Liver (tissue), 3 donors: ENCODE results near the gene DNAJC19.

Source experiments
- CTCF ChIP-seq: fragments of 150-350 bp; IDR thresholded peaks from 2 replicates; pipeline ENCODE4 v1.5.1; 2017; ENCODE audit warnings: improper control_type of control experiment, low read depth, low read length; ENCODE audit not compliant: missing input control
- EGR1 ChIP-seq, 2 donors: IDR thresholded peaks; 2 replicates each; pipeline ENCODE4 v1.6.1; 2016 to 2018; ENCODE audit warnings: antibody characterized with exemption in 2 of 2, low read depth in 2 of 2
- FOXA1 ChIP-seq: IDR thresholded peaks from 2 replicates; pipeline ENCODE4 v1.6.1; 2016; ENCODE audit warnings: antibody characterized with exemption
- RAD21 ChIP-seq, 2 donors: IDR thresholded peaks; 2 replicates each; pipeline ENCODE4 v1.6.1; 2016; ENCODE audit warnings: antibody characterized with exemption in 2 of 2, mild to moderate bottlenecking in 2 of 2
- TAF1 ChIP-seq: conservative IDR thresholded peaks from 2 replicates; pipeline ENCODE4 v1.6.1; 2016; ENCODE audit warnings: antibody characterized with exemption, mild to moderate bottlenecking
- YY1 ChIP-seq: IDR thresholded peaks from 2 replicates; pipeline ENCODE4 v1.6.1; 2016; ENCODE audit warnings: antibody characterized with exemption, mild to moderate bottlenecking
- TF ChIP-seq, protein P1 (sequence below): IDR thresholded peaks from 2 replicates; pipeline ENCODE4 v1.6.1; 2016; ENCODE audit warnings: antibody characterized with exemption
- TF ChIP-seq, protein P2 (sequence below): IDR thresholded peaks from 2 replicates; pipeline ENCODE4 v1.6.1; 2016; ENCODE audit warnings: antibody characterized with exemption, mild to moderate bottlenecking
- donor health status: healthy.
- donor health status: healthy.

DNA sequence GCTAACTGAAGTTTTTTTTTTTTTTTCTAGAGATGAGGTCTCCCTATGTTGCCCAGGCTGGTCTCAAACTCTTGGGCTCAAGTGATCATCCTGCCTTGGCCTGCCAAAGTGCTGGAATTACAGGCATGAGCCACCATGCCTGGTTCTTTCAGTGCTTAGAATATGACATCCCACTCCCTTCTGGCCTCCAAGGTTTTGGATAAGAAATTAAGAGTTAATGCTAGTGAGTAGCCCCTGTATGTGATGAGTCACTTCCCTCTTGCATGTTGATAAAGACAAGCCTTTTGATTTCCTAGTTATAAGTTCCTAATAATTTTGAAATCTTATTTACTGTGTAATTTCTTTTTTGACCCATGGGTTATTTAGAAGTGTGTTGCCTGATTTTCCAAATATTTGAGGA lies 35.7 kb upstream of the DNAJC19 start:
- no peak for TF ChIP-seq YY1
- TF ChIP-seq RAD21 (IDR thresholded peaks at IDR 0.05), result no peak
- no peak for TF ChIP-seq CTCF
- no peak for TF ChIP-seq EGR1 (IDR thresholded peaks at IDR 0.05; ENCODE audit: low read depth in 2 of 2)
- TF ChIP-seq, protein P1, sequence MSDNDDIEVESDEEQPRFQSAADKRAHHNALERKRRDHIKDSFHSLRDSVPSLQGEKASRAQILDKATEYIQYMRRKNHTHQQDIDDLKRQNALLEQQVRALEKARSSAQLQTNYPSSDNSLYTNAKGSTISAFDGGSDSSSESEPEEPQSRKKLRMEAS, result no peak
- TF ChIP-seq, protein P2, sequence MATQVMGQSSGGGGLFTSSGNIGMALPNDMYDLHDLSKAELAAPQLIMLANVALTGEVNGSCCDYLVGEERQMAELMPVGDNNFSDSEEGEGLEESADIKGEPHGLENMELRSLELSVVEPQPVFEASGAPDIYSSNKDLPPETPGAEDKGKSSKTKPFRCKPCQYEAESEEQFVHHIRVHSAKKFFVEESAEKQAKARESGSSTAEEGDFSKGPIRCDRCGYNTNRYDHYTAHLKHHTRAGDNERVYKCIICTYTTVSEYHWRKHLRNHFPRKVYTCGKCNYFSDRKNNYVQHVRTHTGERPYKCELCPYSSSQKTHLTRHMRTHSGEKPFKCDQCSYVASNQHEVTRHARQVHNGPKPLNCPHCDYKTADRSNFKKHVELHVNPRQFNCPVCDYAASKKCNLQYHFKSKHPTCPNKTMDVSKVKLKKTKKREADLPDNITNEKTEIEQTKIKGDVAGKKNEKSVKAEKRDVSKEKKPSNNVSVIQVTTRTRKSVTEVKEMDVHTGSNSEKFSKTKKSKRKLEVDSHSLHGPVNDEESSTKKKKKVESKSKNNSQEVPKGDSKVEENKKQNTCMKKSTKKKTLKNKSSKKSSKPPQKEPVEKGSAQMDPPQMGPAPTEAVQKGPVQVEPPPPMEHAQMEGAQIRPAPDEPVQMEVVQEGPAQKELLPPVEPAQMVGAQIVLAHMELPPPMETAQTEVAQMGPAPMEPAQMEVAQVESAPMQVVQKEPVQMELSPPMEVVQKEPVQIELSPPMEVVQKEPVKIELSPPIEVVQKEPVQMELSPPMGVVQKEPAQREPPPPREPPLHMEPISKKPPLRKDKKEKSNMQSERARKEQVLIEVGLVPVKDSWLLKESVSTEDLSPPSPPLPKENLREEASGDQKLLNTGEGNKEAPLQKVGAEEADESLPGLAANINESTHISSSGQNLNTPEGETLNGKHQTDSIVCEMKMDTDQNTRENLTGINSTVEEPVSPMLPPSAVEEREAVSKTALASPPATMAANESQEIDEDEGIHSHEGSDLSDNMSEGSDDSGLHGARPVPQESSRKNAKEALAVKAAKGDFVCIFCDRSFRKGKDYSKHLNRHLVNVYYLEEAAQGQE, result no peak
- TF ChIP-seq TAF1, result no peak
- TF ChIP-seq FOXA1, result no peak
